NCI-H524 (cell line): ENCODE data around the gene IGLON5.

Experiments used
- DNase-seq, 2 experiments: peaks; one replicate each; lab custom pipeline; 2025; lab: John Stamatoyannopoulos, UW

IGLON5 gene

DNA sequence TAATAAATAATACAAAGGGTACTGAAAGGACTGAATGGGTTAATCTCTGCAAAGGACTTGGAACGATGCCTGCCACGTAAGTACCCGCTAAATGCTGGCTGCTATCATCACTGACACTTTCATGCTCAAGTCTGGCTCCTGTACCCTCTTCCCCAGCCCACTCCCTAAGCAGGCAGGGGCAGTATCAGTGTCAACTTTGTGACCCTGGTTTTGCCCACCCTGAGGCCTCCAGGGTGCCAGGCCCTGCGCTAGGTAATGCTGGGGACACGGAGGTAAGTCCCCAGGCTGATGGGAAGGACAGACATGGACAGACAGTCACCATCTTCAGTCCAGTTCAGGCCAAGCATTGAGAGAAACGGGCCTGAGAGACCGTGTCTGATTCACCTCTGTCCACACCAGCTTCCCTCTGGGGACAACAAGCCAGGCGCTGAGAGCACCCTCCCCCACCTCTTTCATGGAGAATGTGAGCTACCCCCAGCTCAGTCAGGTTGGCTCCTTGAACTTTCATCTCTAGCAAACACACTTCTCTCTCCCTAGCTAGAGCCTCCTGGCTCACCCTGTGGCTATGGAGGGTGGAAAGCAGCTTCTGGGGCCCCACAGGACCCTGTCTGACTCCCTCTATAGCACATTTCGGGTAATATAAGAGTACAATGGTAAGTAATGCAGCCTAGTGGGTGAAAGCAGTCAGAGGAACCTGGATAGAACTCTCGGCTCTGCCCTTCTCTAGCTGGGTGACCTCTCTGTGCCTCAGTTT, 53.9 kb downstream of the IGLON5 start:
- no peak for DNase-seq

DNA sequence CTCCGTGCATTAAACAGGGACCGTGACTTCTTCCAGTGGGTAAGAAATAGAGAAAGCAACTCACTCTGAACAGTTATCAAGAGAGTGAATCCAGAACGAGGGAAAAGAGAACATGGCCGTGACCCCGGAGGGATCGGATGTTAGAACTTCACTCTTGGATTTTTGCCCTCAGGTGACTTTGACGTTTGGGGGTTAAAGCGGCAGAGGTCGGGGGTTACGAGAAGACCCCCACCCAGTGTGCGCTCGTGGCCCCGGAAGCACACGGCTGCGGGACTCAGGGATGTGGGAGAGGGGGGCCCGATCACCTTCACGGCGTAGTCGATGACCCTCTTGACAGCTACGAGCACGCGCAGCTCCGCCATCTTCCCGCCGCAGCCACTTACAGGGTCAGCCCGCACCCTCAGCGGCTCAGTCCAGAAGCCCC, 54.5 kb downstream of the IGLON5 start, which contains the start of gene ETFB:
Gene ETFB, minus strand, starts transcription at position 424 of the 424 bp plus-strand sequence. Its CDS starts 62 bp downstream, at position 362.
- DNase-seq = no peak

DNA sequence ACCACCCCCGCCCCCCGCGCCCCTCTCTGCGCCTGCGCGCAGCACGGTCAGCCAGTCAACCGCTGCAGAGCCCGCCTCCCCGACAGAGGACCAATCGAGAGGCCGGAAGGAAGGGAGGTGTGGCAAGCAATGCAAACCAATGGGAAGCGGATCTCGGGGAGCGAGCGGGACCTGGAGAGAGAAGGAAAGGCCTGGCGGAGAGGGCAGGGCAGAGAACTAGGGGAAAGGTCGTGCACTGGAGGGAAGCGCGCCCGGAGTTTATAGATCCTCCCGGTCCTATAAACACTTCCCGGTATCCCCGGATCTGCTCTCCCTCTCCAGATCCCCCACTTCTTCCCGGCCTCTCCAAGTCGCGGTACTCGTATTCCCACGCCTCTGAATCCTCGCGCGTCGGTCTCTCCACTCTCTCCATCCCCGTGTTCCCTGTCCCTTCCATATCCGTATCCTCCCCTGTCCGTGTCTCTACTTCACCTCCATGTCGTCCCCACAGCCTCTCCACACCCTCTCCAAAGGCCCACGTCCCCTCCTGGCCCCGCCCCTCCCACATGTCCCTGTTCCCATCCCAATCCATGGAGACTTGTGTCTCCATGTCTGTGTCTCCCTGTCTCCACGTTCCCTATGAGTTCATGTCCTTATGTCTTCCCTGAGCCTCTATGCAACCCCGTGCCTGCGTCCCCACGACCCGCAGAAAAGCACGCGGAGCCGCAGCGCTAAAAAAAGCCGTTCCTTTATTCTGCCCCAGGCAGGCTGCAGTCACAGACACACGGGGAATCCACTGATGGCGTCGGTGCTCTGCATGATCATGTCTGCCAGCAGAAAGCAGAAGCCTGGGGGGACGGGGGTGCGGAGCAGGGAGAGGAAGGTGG, 55.2 kb downstream of the IGLON5 start:
- peak in 1 of 2 experiments; percentile 2 for DNase-seq

GRCh38 chr19:51367255-51367564, 55.8 kb downstream of the IGLON5 start:
- no peak for DNase-seq

DNA sequence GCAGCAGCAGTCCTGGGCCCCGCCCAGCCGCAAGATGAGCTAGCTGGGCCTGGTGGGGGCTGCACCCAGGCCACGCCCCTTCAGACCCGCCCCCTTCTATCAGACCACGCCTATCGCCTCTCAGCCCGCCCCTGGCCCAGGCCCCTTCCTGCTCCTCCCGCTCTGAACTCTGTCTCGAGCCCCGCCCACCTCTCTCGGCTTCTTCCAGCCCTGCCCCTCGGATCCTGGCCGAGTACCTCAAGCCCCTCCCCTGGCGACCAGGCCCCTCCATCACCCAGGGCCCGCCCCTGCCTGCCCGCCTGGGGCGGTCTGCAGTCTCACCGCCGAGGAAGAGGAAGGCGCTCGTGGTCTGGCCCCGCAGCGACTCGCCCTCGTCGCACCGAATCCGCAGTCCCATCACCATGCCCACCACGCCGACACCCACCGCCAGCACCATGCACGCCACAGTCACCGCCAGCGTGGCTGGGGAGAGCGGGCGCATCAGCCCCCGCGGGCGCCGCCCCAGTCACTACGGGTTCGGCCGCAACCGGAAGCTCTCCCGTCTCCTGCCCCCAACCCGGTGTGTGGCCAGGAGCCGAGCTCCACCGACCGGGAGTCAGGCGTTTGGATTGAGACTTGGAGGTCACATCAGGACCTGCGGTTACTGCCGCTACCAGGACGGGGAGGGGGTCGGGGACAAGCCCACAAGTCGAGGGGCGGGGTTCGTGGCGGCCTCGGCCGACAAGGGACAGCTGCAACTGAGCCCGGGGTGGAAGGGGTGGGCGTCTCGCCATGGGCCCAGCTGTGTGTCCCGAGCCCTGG, 56.3 kb downstream of the IGLON5 start:
- DNase-seq = no peak

GRCh38 chr19:51368366-51369282, 57.2 kb downstream of the IGLON5 start, which contains the start of gene CLDND2:
Gene CLDND2 (minus strand): TSS chr19:51369003. CDS start chr19:51368577, 426 bp downstream.
- DNase-seq = no peak

DNA sequence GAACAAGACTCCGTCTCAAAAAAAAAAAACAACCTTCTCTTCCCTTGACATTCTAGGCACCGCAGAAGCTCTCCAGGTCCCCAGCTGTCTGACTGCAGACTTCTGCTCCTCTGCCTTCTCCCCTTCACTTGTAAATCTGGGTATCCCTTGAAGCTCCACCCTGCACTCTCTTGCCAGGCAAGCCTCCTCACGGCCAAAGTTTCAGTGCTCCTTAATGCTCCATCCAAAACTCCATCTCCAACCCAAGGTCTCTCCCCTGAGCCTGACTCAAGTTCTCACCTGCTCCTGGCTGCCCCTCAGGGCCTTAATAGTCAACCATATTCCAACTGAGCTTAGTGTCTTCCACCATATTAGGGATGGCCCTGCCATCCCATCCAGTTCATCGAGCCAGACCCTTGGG, 58.8 kb downstream of the IGLON5 start:
- DNase-seq = no peak

GRCh38 chr19:51371186-51371690, 59.8 kb downstream of the IGLON5 start:
- DNase-seq = no peak

DNA sequence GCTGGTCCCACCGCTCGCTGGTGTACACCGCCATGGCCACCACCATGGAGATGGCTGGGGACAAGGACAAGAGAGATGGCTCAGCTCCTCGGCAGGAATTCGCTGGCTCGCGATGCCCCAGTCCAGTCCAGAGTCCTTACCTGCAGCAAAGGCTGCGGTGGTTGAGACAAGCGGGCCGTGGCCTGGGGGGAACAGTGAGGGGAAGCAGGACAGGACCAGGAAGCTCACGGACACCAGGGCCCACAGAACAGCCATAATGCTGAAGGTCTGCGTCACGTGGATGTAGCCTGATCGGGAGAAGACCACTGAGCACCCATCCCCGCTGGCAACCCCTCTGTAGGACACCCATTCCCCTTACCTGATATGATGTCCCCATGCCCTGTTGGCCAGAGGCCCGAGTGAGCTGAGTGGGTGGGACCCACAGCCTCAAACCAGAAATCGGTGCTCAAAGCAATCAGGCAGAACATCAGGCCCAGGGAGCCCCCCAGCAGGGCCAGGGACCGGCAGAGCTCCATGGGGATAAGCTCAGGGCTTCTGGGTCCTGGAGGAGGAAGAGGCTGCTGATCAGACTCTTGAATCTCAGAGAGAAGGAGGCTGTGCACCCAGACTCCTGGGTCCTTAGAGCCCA, 60.7 kb downstream of the IGLON5 start:
- DNase-seq = no peak

DNA sequence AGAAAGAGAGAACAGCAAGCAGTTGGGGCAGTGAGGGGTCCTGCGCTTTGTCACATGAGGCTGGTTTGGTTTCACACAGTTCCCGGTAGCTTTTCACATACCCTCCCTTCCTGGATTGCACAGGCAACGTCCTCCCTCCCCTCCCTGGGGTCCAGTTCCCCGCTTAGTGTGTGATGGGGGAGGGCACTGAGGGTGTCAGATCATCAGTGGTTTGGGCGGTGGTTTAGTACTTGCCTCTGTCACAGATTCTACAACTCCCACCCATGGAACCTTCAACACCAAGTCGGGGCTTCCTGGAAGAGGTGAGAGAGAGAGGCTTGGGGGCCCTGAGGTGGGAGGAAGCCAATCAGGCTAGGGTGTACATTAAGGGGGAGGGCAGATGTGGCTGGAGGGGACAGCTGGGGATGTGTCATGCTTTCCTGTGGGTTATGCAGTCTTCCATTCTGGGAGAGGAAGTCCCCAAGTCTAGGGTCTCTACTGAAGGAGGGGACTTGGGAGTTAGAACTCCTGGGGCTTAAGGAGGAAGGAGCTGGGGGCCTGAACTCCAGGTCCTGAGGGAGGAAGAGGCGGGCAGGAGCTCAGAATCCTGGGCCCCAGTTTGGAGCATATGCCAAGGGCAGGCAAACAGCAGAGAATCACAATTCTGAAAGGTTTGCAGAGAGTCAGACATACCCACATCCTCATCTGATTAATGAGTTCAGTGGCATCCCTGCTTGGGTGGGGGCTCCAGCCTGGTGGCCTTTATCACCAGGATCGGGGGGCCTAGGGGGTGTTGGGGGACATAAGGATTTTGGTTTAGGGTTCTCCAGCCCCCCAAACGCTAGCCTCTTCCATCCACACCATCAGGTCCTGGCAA, 61.4 kb downstream of the IGLON5 start, which contains the start of gene NKG7:
Gene NKG7, minus strand, starts transcription at position 6 of the 856 bp plus-strand sequence. CDS start 119 bp downstream, outside the sequence.
- DNase-seq = no peak

DNA sequence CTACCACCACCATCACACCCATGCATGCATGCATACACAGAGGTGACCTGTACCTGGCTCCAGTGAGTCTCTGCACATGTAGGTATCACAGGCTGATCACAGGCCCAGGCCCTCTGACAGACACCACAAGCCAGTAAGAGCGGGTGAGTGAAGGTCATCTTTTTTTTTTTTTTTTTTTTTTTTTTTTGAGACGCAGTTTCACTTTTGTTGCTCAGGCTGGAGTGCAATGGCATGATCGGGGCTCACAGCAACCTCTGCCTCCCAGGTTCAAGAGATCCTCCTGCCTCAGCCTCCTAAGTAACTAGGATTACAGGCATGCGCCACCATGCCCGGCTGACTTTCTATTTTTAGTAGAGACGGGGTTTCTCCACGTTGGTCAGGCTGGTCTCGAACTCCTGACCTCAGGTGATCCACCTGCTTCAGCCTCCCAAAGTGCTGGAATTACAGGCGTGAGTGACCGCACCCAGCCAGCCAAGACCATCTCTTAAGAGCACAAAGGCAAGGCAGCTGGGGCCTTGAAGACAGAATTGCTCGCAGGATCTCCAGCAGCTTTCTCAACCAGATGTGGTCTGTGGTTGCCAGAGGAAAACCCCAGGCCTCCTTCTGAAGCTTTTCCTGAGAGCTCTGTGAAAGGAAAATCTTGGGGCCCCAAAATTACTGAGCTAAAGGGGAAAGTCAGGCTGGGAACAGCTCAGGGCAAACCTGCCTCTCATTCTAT, 64.2 kb downstream of the IGLON5 start:
- no peak for DNase-seq

DNA sequence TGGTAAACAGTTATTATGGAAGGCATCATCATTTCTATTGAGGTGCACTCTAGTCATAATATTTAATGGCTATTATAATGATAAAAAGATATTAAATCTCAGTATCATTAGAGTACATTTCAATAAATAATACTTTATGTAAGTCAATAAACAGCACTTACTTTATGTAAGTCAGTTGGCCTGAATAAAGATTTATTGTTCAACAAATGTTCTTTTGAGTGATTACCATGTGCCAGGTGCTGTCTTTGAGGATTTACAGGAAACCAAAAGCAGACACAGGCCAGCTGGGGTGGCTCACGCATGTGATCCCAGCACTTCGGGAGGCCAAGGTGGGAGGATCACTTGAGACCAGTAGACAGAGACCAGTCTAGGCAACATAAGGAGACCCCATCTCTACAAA, 66.0 kb downstream of the IGLON5 start:
- DNase-seq = no peak

- DNase-seq = no peak
Observed at GRCh38 chr19:51380379-51380778, 68.9 kb downstream of the IGLON5 start.
